ENCODE measurements around the gene NDUFB11.

DNA sequence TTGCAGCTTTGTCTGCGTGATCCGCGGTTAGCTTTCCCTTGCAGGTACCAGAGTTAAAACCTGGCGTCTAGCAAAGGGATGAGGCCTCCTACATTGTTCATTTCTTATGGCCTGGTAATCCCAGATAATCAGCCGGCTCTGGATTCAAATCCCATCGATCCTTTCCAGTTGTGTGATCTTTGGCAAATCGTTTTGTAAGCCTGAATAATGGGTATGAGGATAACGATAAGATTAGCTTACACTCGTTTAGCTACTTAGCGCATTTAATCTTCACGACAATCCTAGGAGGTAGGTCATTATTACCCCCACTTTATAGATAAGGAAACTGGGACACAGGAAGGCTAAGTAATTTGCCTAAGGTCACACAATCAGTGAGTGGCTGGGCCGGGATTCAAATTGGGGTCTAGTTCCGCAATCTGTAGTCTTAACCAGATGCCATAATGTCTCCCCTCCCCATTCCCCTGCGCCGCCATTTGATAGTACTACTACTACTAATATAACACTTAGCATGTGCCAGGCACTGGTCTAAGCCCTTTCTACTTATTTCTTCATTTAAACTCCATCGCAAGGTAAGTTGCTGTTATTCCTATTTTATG is 47.4 kb upstream of the NDUFB11 start:
- TF ChIP-seq, protein P1, sequence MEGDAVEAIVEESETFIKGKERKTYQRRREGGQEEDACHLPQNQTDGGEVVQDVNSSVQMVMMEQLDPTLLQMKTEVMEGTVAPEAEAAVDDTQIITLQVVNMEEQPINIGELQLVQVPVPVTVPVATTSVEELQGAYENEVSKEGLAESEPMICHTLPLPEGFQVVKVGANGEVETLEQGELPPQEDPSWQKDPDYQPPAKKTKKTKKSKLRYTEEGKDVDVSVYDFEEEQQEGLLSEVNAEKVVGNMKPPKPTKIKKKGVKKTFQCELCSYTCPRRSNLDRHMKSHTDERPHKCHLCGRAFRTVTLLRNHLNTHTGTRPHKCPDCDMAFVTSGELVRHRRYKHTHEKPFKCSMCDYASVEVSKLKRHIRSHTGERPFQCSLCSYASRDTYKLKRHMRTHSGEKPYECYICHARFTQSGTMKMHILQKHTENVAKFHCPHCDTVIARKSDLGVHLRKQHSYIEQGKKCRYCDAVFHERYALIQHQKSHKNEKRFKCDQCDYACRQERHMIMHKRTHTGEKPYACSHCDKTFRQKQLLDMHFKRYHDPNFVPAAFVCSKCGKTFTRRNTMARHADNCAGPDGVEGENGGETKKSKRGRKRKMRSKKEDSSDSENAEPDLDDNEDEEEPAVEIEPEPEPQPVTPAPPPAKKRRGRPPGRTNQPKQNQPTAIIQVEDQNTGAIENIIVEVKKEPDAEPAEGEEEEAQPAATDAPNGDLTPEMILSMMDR (IDR thresholded peaks at IDR 0.05; ENCODE audit: low read depth, low read length) = no peak
- no peak for TF ChIP-seq EZH2phosphoT487 (IDR thresholded peaks at IDR 0.05; ENCODE audit: low read depth)
